Panc1 (cell line): ENCODE results near the gene GPRIN2.

Source experiments
- CTCF ChIP-seq: fragments of 450-650 bp; IDR thresholded peaks from 2 replicates; pipeline ENCODE4 v1.5.1; 2017; ENCODE audit warnings: mild to moderate bottlenecking
- POLR2AphosphoS5 ChIP-seq: IDR thresholded peaks from 2 replicates; pipeline ENCODE4 v1.6.1; 2012; ENCODE audit warnings: mild to moderate bottlenecking, low read depth, low read length, moderate library complexity
- REST ChIP-seq, 2 experiments: IDR thresholded peaks; 2 replicates each; pipeline ENCODE4 v1.6.1; 2011 to 2012; ENCODE audit warnings: low read depth in 2 of 2, control low read depth in 1 of 2, low read length in 1 of 2, mild to moderate bottlenecking in 1 of 2, moderate library complexity in 1 of 2; ENCODE audit not compliant: insufficient read depth in 1 of 2
- SIN3A ChIP-seq: IDR thresholded peaks from 2 replicates; pipeline ENCODE4 v1.6.1; 2012; ENCODE audit warnings: low read depth, mild to moderate bottlenecking, low read length, moderate library complexity, borderline replicate concordance; ENCODE audit not compliant: insufficient read depth

GRCh38 chr10:46518028-46518725 is 38.3 kb downstream of the GPRIN2 start:
- TF ChIP-seq CTCF (no peak), POLR2AphosphoS5 (no peak), REST (IDR thresholded peaks at IDR 0.05; ENCODE audit: insufficient read depth in 1 of 2, low read depth in 2 of 2, low read length in 1 of 2) (no peak), SIN3A (no peak)
